Activated CD4-positive, alpha-beta T cell treated with anti-CD3 and anti-CD28 coated beads for 24 hours (primary cell): Measurements from ENCODE around the gene DENND4C.
"Not testable (repeated sequence)": the region's sequence is repeated elsewhere in the genome, so short reads cannot be mapped to it uniquely, and the experiment has no call there.

Experiments
- DNase-seq, 2 donors: peaks; one replicate each; pipeline ENCODE4 v3.0.0-alpha.2; 2020; ENCODE audit warnings: low read depth in 2 of 2

Gene DENND4C

DNA sequence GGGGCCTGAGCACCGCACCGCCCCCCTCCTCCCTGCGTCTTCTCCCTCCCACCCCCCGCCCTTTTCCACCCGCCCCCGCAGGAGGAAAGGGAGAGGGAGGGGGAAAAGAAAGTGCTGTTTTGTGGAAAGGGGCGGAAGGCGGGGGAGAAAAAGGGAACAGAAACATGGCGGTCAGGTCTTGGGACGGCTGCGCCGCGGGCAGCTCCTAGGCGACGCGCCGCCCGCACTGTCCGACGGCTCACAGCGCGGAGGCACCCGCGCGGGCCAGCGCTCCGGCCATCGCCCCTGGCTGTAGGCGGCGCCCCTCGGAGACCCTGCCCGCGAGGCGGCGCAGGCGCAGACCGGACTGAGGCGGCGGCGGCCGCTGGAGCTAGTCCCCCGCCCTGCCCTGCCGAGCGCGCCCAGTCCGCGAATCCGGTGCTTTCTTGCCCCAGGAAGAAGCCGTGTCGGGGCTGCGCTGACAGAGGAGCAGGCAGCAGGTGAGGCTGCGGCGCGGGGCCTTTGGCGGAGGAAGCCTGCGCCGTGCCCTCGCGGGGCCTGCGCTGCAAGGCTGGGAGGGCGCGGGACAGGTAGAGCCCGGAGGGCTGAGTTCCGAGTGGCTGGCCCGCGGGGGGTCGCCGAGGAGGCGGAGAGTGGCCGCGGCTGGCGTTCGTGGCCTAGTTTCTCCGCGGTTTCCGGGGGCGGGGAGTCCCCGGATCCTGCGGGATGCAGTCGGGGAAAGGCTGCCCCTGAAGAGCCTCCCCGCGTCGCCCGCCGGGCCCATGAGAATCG lies at the start of gene DENND4C:
TSS of gene DENND4C (plus strand) at position 339 of the 771 bp plus-strand sequence. CDS start 45,482 bp downstream, outside the sequence.
- peak; percentile 49 to 50 for DNase-seq

DNA sequence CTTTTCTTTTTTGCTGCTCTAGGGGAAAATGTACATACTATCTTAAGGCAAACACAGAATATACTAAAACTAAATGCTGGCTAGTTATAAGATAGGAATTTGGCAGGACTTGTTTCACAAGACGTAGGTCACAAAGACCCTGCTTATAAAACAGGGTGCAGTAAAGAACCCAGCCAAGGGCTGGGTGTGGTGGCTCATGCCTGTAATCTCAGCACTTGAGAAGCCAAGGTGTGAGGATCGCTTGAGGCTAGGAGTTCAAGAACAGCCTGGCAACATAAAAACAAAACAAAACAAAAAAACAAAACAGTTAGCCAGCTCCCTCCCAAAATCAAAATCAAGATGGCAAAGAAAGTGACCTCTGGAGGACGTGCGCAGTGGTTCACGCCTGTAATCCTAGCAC lies 49.5 kb upstream of the DENND4C start:
- no peak for DNase-seq

DNA sequence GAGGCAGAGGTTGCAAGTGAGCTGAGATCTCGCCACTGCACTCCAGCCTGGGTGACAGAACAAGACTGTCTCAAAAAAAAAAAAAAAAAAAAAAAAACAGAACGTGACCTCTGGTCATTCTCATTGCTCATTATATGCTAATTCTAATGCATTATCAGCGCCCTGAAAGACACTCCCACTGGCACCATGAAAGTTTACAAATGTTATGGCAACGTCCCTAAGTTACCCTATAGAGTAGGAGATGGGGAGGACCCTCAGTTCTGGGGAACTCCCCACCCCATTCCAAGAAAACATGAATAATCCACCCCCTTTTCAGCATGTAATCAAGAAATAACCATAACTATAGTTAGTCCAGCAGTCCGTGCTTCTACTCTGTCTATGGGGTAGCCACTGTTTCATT lies 48.9 kb upstream of the DENND4C start:
- DNase-seq, result no peak

DNA sequence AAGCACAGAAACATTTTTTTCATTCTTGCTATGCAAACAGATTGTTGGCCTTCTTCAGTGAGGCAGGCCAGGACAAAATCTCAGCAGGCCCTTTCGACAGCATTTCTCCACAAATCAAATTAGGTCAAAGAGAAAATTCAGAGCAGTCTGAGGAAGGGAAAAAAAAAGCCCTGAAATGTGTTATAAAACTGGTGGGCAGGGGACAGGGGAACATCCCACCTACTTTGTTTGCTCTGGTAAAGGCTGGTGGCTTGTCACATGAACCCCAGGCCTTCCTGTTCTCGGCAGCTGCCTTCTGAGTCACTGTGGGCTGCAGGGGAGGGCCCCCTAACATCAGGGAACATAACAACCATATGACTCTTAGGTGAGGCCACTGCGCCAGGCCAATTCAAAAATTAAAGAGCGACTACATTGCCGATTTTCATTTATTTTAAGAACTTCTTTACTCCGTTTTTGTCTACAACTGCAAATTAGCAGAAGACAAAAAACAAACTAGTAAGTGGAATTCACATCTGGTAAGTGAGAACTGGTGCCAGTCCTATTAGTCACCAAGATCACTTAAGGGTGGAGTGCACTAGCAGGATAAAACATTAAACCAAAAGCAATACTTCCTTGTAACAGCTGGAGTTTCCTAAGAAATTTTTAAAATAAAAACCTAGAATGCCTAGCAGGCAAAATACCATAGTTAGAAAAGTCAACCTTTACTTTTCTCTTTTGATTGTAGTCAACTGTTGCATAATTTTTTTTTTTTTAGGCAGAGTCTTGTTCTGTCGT lies 46.2 kb upstream of the DENND4C start:
- peak; percentile 49 to 60 for DNase-seq

DNA sequence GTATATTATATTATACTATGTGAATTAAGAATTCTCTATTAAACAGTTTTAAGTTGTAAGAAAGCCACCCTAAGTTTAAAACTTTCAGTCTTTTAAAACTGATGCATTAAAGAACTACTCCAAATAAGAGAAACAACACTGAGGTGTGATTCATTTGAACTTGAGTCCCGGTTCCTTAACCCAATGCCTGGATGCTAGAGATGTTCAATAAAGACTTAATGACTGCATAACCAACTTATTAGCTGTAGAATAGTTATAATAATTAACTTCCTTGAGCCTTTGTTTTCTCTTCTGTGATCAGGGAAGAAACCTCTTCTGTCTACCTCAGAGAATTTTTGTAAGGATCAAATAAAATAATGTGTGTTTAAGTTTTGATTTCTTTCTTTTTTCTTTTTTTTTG lies 45.3 kb upstream of the DENND4C start:
- DNase-seq, result no peak

DNA sequence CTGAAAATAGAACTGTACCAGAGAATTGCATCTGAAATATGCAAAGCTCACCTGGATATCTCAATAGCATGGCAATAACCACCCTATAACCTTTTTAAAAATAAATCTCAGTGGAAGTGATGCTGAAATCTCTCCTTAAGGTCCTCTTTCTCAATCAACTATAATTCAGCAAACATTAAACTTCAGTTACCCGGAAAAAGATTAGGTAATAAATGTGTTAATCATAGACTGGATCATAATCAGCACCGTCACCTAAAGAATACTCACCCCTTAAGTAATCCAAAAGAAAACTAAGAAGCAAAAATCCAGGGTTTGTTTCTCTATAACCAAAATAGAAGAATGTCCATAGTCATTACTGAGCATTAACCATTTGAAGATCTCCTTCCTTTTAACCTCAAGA lies 44.3 kb upstream of the DENND4C start:
- DNase-seq, result no peak

DNA sequence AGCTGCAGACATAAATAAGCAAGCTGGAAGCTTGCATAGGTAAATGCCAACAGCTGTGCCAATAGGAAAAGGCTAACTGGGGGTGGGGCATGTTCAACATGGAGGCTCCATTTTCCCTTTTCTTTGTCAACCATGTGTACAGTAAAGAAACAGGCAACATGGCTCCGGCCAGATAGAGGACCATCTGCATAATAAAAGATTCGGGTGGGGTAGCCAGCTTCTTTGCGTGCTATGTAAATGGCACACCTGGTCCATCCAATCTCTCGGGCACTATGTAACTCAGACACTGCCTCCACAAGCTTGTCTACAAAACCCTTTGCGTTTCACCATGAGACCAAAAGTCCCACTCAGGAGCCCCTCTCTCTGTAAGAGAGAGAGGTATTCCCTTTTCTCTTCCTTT lies 41.7 kb upstream of the DENND4C start:
- no peak for DNase-seq

DNA sequence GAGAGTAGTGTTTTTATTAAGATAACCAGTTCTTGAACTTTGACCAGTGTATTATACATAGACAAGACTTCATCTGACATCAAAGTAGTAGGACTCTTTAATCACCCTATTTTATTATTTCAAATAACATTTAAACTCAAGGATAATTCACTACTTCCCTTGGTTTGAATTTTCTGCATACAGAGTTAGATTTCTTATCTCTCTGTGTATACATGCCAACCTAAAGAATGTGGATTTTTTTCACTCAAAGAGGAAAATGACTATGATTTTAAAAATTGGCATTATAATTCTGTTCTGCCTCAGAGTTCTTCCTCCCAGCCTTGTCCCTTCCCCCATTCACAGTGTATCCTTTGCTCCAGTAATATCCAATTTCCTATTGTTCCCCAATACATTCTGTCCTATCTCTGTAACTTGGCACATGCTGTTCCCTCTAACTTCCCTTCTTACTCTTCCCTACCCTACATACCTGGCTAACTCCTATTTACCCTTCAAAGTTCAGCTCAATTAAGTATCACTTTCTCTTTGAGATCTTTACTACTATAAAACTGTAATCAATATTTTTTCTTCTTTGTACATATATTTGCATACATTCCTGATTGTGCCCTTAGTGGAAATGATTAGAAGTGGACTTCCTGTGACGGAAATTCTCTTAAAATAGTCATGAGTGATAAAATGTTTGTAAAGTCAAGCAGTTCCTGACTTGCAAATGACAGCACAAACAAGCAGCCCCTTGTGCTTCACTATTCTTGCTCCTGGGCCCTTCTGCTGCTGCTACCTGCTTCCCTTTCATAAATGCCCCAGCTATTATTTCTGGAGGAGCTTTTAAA lies 38.1 kb upstream of the DENND4C start:
- no peak for DNase-seq

DNA sequence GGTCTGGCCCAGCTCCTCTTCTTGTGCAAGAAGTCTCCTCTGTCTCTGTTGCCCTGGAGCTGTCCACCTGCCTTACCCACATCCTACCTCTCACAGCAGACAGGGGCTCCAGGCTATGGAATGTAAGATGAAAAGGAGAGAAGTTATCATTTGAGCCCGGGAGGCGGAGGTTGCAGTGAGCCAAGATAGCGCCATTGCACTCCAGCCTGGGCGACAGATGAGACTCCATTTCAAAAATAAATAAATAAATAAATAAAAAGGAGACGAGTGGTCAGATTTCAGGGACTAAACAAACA lies 37.5 kb upstream of the DENND4C start:
- DNase-seq, result no peak

DNA sequence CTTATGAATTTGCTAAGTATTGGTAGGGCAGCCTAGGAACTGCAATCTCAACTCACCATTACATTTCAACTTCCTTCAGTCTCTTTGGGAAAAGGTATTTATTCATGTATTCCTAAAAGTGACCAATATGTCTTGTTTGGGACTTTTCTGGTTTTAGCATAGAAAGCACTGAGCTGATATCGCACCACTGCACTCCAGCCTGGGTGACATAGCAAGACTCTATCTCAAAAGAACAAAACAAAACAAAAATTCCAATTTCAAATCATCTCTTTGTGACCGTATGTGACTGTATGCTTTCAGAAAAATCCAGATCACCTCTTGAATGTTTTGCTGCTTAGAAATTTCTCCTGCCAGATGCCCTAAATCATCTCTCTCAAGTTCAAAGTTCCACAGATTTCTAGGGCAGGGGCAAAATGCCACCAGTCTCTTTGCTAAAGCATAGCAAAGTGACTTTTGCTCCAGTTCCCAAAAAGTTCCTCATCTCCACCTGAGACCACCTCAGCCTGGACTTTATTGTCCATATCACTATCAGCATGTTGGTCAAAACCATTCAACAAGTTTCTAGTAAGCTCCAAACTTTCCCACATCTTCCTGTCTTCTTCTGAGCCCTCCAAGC lies 37.0 kb upstream of the DENND4C start:
- not testable (repeated sequence) for DNase-seq

DNA sequence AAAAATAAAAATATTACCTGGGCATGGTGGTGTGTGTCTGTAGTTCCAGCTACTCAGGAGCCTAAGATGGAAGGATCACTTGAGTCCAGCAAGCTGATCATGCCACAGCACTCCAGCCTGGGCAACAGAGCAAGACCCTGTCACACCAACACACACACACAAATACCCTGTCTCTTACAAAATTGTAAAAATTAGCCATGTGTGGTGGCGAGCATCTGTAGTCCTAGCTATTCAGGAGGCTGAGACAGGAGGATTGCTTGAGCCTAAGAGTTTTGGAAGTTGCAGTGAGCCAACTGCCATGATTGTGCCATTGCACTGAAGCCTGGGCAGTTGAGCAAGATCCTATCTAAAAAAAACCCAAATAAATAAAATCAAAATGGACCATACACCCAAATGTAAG lies 32.1 kb upstream of the DENND4C start:
- no peak for DNase-seq

DNA sequence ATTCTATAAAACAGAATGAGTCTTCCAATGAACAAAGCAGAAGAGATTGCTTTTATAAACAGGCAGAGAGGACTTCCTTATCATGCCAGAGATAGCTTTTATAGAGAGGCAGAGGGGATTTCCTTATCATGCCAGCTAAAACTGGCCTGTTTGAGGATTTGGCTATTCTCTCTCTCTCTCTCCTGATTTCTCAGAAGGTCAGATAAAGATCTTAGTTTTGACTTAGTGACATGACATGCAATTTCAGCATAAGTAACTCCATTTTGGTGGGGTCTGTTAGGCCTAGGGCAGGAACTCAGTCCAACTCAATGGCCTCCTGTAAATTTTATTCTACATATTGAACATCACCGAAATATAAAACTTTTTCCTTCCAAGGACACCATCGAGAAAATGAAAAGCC lies 31.5 kb upstream of the DENND4C start:
- DNase-seq, result no peak

DNA sequence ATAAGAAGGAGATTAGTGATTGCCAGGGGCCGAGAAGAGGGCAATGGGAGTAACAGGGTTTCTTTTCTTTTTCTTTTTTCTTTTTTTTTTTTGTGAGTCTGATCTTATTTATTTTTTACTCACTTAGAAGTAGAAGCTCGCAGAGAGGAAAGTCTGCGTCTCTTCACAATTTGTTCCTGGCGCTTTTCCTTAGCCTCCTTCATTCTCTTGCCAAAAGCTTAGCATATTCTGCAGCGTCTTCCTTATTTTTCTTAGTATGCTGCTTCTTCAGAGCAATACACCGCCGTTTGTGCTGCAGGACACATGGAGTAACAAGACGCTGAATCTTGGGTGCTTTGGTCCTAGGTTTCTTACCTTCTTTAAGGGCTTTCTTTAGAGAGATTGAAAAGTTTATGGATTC lies 30.3 kb upstream of the DENND4C start:
- no peak for DNase-seq

DNA sequence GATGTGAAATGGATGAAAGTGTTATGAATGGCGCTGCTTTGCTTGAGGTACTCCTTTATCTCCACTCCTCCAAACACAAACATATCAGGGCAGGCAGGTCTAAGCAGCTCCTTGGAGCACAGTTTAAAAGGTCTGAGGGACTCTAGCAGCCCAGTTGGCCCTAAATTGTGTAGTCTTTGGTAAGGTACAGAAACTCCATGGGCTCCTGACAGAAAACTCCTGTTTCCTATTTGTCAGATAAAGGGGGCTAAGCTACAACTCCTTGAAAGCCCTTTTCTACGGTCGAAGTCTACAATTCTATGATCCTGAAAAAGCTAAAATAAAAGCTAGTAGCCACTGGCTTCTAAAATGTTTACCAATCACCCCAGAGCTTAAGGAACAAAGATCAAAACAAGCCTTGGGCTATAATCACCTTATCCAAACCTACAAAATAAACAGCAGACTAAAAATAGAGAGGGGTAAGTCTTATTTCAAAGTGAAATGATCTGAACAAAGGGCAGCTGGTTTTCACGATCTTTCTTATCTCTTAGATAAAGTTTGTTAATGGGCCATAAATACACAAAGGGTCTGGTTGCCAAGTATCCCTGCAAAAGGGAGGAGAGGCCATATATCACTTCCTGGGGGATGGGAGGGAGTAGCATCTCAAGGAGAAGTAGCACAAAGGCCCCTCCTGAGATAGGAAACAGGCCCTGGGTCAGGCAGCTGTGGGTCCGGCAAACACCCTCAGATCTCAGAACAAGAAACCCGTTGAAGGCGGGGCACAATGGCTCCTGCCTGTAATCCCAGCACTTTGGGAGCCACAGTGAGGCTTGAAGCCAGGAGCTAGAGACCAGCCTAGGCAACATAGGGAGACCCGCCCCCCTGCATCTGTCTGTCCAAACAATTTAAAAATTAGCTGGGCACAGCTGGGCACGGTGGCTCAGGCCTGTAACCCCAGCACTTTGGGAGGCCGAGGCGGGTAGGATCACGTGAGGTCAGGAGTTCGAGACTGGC lies 28.3 kb upstream of the DENND4C start:
- DNase-seq, result no peak

DNA sequence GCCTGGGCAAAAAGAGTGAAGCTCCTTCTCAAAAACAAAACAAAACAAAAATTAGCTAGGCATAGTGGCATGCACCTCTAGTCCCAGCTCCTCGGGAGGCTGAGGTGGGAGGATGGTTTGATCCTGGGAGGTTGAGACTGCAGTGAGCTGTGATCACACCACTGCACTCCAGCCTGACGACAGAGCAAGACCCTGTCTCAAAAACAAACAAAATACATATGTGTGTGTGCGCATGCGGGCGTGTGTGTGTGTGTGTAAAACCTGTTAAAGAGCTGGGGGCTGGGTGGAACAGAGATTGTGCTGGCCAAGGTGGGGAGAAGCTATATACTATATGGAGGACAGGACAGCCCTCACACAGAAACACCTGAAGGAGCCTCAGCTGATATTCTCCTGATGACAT lies 27.4 kb upstream of the DENND4C start:
- no peak for DNase-seq

DNA sequence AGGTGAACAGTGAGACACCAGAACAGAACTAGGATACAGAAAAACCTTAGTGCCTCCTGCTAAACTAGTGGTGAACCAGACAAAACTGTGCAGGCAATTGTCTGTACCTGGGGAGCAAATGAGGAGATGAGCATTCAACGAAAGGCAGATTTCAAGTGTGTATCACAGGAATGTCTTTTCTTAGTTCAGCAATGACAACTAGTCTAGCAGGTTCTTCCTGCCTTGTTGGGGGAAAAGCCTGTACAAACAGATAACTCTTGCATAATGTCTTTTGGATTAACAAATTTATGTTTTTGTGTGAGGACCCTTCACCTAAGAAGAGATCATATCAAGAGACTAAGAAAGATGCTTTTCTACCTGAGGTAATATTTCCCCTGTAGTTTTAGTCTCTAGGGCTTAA lies 21.8 kb upstream of the DENND4C start:
- no peak for DNase-seq

DNA sequence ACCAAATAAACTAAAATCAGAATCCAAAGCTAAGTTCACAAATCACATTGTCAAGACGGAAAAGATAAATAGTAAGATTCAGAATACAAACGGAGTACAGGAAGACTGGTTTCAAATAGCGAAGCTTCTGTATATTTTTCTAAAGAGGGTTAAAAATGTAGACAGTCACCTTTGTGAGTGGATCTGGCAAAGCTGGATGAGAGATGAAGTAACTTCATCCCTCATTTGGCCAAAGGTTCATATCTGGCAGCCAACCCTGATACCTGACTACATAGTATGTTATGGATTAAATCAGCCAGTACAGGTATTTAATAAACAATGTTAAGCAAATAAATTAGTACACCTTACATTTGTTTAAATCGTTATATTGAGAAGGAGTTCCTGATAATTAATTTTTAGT lies 21.3 kb upstream of the DENND4C start:
- no peak for DNase-seq

DNA sequence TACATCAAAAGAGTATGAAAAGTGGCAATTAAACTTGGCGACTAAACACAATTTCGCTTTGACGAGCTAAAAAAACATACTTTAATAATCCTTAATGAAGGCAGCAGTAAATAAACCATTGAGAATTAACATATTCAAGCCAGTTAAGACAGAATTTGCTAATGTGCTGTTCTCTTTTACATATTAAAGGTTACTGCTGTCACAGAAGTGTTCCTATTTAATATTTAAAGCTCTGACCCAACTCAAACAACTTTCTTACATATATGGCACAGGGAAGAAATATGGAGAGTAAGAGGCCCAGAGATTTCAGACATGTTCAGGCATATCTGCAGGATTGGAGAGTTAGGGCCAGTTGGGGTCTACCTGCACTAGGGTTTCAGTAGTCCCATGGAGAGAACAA lies 16.7 kb upstream of the DENND4C start:
- no peak for DNase-seq

DNA sequence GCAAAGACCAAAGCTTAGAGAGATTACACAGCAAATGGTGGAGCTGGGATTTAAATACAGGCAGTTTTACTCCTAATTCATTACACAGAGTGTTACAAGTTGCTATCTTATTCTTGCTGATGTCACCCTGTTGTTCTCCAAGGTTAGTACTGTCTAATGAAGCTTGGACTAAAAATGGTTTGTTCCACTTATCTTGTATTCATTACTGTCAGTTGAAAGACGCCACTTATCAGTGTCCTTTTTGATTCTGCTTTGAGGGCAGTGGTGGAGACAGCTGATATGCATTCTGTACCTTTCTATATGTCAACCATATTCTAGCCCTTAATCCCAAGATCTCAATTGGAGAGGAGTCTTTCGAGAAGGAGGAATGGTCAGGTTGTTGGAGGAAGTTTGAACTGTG lies 14.0 kb upstream of the DENND4C start:
- no peak for DNase-seq

DNA sequence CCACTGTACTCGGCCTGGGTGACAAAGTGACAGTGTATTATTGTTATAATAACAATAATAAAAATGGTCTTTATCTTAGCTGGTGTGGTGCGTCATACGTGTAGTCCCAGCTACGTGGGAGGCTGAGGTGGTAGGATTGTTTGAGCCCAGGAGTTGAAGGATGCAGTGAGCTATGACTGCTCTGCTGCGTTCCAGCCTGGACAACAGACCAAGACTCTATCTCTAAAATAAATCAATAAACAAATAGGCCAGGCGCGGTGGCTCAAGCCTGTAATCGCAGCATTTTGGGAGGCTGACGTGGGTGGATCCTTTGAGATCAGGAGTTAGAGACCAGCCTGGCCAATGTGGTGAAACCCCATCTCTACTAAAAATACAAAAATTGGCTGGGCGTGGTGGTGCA lies 9.2 kb upstream of the DENND4C start:
- DNase-seq, result no peak

DNA sequence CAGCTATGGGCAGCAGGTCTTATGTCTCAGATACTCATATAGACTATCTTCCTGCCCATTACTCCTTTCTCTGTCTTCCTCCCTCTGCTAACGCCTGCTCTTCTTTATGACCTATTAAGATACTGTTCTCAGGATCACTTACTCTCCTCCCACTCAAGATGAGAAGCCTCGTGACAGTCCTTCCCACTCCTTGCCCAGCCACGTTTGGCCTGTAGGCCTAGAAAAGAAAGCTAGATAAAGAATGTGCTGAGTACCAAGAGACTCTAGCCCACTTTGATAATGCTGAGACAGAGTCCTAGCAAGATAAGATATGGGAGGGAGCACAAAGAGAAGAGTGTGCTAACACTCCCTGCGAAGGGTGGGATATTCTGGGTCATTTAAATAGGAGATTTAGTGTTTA lies 6.8 kb upstream of the DENND4C start:
- DNase-seq, result no peak
